Measurements from ENCODE around the gene CELF6.

Gene CELF6

DNA sequence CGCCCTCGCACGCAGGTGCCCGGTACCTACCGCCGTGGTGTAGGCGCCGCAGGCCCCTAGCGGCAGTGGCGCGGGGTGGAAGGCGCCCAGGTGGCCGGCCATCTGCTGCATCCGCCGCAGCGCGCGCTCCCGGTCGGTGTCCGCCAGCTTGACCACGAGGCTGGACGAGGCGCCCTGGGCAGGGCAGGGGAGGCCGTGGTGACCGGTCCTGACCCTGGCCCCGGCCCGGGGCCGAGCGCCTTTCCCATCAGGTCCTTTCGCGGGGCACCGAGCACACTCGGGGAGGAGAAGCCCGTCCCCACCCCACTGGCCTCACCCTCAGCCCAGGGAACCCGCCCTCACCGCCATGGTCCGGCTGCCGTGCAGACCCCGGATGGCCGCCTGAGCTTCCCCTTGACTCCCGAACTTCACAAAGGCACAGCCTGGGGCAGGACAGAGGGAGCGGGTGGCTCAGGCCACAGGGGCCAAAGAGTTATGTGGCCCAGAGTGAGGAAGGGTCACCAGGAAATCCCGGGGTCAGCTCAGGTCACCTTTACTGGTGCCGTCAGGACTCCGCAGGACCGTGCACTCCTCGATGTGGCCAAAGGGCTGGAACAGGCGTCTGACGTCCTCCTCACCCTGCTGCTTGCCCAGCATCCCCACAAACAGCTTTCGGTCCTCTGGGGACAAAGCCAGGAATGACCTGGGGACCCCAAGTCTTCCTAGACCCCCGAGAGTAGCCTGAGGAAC lies 30.2 kb downstream of the CELF6 start:
- no peaks in the 10 kb centered on the region for H3K27me3 ChIP-seq
- no peaks in the 10 kb centered on the region for H3K4me1 ChIP-seq
- no peaks in the 10 kb centered on the region for H3K36me3 ChIP-seq
- DNase-seq, result no peak
- intact Hi-C loops (cut with DNase I; ENCODE audit: low total_unique reads), result loop anchor here (5.0 kb wide), 1 partner anchor 73 kb away; no protein-coding TSS in a partner anchor
- no peak overlapping the region for H3K4me3 ChIP-seq
- no peak overlapping the region for H3K27ac ChIP-seq
- H3K9me3 ChIP-seq, result no peaks in the 10 kb centered on the region
- TF ChIP-seq, protein P1, sequence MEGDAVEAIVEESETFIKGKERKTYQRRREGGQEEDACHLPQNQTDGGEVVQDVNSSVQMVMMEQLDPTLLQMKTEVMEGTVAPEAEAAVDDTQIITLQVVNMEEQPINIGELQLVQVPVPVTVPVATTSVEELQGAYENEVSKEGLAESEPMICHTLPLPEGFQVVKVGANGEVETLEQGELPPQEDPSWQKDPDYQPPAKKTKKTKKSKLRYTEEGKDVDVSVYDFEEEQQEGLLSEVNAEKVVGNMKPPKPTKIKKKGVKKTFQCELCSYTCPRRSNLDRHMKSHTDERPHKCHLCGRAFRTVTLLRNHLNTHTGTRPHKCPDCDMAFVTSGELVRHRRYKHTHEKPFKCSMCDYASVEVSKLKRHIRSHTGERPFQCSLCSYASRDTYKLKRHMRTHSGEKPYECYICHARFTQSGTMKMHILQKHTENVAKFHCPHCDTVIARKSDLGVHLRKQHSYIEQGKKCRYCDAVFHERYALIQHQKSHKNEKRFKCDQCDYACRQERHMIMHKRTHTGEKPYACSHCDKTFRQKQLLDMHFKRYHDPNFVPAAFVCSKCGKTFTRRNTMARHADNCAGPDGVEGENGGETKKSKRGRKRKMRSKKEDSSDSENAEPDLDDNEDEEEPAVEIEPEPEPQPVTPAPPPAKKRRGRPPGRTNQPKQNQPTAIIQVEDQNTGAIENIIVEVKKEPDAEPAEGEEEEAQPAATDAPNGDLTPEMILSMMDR (IDR thresholded peaks at IDR 0.05), result no peak

DNA sequence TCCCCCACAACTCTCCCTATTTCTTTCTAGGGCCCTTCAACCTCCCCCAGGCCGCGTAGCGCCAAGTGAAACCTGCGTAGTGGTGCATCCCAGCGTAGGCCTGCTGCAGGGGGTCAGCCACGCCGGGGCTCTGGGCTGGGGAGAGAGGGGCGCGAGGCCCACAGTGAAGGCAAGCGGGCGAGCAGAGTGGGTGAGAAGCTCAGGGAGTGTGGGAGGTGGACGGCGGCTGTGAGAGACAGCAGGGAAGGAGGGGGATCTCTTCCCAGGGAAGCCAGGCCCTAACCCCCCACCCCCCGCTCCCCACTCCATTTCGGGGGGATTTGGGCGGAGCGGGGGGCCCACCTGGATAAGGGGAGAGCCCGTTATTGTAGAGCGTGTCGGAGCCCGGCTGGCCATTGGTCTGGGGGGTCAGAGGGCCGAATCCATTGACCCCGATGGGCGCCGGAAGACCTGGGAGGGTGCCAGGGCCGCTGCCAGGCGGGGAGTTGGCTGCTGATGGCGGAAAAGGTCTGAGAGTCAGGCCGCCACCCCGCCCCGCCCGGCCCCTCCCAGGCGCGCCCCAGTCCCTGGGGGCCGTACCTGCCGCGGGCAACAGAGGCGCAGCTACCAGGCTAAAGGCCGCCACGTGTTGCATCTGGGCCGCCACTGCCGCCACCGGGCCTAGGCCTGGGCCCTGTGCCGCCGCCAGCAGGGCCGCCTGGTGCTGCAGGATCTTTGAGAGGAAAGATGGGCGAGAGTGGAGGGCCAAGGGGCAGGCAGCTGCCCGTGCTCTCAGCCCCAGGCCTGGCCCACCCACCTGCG lies 31.0 kb downstream of the CELF6 start:
- Histone ChIP-seq H3K4me3 (no peak overlapping the region), H3K36me3 (no peaks in the 10 kb centered on the region), H3K9me3 (no peaks in the 10 kb centered on the region), H3K4me1 (no peaks in the 10 kb centered on the region), H3K27ac (no peak overlapping the region), H3K27me3 (no peaks in the 10 kb centered on the region)
- TF ChIP-seq, protein P1 (IDR thresholded peaks at IDR 0.05), result no peak
- intact Hi-C loops (cut with DNase I; ENCODE audit: low total_unique reads), result no loop called here
- no peak for DNase-seq

DNA sequence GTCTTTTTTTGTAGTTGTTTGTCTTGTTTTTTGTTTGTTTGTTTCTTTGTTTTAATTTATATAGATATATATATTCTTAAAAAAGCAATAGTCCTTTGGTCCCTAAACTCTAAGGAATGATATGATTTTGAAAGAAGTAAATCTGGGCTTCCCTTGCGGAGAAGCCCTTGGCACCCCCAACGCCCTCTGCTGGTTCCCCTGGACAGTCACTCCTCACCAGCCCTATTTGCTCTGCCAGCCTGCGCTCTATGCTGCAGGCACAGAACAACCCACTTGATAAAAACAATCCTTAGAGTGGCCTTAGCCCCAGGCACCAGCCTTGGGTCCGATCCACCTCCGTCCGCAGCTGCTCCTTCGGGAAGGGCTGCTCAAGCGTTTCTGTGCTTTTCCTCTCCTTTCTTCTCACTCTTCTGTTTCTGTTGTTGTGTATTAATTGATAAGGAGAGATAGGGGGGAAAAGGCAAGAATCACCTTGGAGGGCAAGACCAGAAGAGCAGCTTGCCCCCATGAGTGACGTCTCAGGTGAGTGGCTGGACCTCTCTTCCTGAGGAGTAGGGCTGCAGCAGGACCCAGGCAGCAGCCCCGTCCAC lies 33.9 kb downstream of the CELF6 start:
- Histone ChIP-seq H3K36me3 (no peaks in the 10 kb centered on the region), H3K9me3 (no peaks in the 10 kb centered on the region), H3K27ac (no peak overlapping the region), H3K4me1 (no peaks in the 10 kb centered on the region), H3K27me3 (no peaks in the 10 kb centered on the region), H3K4me3 (no peak overlapping the region)
- intact Hi-C loops (cut with DNase I; ENCODE audit: low total_unique reads), result no loop called here
- DNase-seq, result no peak
- TF ChIP-seq, protein P1 (IDR thresholded peaks at IDR 0.05), result peak; percentile 31 to 41

DNA sequence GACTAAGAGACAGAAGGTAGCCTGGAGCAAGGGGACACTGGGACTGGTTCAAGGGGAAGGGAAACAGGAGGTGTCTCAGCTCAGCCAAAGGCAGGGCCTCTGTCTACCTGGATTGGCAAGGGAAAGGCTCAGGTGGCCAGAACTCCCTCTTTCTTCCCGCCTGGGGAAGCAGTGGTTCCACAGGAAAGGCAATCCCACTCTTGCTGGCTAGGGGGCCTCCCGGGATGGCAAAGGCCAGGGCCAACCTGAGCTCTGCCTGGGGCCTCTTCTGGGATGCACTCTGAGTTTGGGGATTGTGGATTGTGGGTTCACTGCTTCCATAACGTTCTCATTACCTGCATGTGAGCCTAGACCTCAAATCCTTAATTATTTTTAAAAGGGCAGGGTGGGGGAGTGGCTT lies 34.6 kb downstream of the CELF6 start:
- no peaks in the 10 kb centered on the region for H3K9me3 ChIP-seq
- H3K27ac ChIP-seq, result no peak overlapping the region
- no peaks in the 10 kb centered on the region for H3K4me1 ChIP-seq
- intact Hi-C loops (cut with DNase I; ENCODE audit: low total_unique reads), result no loop called here
- H3K36me3 ChIP-seq, result no peaks in the 10 kb centered on the region
- H3K4me3 ChIP-seq, result no peak overlapping the region
- TF ChIP-seq, protein P1 (IDR thresholded peaks at IDR 0.05), result no peak
- DNase-seq, result no peak
- H3K27me3 ChIP-seq, result no peaks in the 10 kb centered on the region

DNA sequence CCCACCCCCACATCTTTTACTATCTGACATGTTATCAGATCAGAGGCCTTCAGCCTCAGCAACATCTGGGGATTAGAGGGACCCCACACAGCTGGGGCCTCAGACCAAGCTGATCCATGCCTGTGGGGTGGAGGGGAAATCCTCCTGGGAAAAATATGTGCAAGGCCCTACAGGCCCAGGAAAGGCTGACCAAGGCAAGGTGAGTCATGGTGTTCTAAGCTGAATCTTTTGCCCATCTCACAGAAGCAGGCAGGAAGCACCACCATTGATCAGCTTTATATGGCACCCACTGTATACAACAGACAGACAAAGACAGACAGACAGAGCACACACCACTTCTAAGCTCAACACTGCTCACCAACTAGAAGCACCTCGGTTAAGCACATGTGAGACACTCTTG lies 35.2 kb downstream of the CELF6 start:
- TF ChIP-seq, protein P1 (IDR thresholded peaks at IDR 0.05), result no peak
- intact Hi-C loops (cut with DNase I; ENCODE audit: low total_unique reads), result no loop called here

More for the DNA sequence above, 35.2 kb downstream of the CELF6 start:
- H3K4me3 ChIP-seq, result no peak overlapping the region
- DNase-seq, result no peak
- no peaks in the 10 kb centered on the region for H3K36me3 ChIP-seq
- H3K4me1 ChIP-seq, result no peaks in the 10 kb centered on the region
- H3K9me3 ChIP-seq, result no peaks in the 10 kb centered on the region
- no peak overlapping the region for H3K27ac ChIP-seq
- H3K27me3 ChIP-seq, result no peaks in the 10 kb centered on the region

Measured in tibial artery (tissue), 4 donors.